Stimulated activated CD8-positive, alpha-beta memory T cell treated with anti-CD3 and anti-CD28 coated beads, Interleukin-12 subunit alpha, Interleukin-12 subunit beta, amount 100 ng/mL, for 1 hour (primary cell): ENCODE results near the gene ARHGEF17.

Source experiments
- DNase-seq: peaks from one replicate; pipeline ENCODE4 v3.0.0-alpha.2; 2020; ENCODE audit warnings: low read depth

ARHGEF17 gene

DNA sequence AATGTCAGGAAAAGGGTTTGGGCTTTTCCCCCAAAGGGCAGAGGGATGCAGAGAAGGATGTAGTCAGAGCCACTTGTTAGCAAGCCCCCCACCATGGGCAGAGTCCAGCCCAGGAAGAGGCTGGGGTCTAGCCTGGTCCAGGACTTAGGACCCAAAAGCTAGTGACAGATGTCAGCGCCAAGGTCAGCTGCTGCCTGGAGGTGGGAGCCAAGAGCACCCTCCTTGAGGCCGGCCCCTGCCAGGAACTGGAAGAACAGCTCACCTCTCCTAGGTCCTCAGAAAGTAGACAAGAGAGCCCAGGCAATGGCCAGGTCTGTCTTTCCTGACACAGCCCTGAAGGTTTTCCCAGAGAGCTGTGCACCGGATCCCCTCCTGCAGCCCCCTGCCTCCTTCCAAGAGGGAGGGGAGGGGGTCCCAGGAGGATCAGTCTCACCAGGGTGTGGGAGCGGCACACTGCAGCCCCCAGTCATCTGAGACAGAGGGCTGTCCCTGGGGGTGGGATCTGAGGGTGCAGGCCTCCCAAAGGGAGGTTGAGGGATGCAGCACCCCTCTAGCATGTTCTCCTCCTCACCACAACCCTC lies 14.6 kb upstream of the ARHGEF17 start:
- no peak for DNase-seq

DNA sequence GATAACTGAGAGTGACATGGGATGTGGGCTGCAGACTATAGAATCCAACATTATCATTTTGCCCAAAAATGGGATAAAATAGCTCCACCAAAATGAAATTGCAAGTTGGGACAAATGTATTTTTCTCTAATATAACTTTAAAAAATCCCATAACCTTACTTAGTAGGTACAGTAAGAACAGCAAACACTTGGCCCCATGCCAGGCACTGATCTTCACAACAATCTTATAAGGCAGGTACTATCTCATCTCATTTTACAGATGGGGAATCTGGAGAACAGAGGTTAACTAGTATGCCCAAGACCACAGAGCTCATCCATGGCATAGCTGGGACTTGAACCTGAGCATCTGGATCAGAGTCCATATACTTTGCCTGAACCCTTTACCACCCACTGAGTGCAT lies 13.5 kb upstream of the ARHGEF17 start:
- no peak for DNase-seq

DNA sequence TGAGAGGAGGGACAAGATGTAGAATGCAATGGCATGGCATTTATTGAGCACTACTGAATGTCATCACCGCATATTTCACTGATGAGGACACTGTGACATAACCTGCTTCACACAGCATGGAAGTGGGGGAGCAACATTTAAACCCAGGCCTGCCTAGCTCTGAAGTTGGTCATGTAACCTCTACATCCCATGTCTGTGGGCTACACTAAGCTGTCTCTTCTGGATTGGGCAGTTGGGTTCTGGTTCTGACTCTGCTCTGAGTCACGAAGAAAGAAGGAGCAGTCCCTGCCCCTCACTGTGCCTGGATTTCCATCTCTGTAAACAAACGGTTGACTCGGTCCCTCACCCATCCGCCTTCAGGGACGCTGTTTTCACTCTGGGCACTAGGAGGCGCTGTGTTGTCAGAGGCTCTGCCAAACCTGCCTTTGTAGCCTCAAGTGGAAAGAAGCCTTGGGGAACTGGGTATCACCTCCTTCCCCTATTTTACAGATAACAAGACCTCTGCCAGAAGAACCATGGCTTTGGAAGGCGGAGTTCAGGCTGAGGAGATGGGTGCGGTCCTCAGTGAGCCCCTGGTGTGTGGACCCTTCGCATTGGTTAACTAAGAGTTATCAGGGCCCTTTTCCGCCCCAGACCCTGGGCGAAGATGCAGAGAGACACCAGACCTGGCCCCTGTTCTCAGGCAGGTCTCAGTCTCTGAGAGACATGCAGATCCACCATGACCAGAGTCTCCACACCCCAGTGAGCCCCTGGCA lies 12.7 kb upstream of the ARHGEF17 start:
- DNase-seq: peak; percentile 56

DNA sequence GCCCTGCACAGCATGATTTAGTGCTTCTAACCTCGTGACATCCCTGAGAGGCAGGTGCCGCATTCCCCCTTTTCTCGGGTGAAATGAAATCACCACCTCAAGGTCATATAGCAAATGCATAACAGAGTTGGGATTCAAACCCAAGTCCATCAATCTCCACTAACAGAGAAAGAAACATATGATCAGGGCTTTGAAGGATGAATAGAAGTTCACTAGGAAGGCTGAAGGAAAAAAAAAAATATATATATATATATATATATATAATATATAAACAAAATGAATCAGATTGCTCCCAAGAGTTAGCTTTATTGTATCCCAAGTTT lies 12.1 kb upstream of the ARHGEF17 start:
- DNase-seq: no peak

DNA sequence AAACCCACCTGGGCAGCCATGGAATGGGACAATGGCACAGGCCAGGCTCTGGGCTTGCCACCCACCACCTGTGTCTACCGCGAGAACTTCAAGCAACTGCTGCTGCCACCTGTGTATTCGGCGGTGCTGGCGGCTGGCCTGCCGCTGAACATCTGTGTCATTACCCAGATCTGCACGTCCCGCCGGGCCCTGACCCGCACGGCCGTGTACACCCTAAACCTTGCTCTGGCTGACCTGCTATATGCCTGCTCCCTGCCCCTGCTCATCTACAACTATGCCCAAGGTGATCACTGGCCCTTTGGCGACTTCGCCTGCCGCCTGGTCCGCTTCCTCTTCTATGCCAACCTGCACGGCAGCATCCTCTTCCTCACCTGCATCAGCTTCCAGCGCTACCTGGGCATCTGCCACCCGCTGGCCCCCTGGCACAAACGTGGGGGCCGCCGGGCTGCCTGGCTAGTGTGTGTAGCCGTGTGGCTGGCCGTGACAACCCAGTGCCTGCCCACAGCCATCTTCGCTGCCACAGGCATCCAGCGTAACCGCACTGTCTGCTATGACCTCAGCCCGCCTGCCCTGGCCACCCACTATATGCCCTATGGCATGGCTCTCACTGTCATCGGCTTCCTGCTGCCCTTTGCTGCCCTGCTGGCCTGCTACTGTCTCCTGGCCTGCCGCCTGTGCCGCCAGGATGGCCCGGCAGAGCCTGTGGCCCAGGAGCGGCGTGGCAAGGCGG lies 11.4 kb upstream of the ARHGEF17 start:
- no peak for DNase-seq

DNA sequence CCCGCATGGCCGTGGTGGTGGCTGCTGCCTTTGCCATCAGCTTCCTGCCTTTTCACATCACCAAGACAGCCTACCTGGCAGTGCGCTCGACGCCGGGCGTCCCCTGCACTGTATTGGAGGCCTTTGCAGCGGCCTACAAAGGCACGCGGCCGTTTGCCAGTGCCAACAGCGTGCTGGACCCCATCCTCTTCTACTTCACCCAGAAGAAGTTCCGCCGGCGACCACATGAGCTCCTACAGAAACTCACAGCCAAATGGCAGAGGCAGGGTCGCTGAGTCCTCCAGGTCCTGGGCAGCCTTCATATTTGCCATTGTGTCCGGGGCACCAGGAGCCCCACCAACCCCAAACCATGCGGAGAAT lies 10.9 kb upstream of the ARHGEF17 start:
- DNase-seq: no peak

DNA sequence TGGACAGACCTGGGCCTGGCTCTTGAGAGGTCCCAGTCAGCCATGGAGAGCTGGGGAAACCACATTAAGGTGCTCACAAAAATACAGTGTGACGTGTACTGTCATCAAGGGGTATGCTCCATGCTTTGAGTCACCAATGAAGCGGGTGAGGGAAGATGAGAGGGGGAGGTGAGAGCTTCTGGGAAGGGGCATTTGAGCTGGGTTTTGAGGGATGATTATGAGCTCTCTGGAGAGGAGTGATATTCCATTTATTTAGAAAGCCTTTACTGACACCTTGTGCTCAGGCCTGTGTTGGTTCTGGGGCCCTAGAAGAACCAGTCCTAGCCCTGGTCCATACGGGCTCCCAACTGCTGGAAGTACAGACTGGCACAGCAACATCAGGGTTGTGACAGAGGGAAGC lies 10.4 kb upstream of the ARHGEF17 start:
- DNase-seq: no peak

DNA sequence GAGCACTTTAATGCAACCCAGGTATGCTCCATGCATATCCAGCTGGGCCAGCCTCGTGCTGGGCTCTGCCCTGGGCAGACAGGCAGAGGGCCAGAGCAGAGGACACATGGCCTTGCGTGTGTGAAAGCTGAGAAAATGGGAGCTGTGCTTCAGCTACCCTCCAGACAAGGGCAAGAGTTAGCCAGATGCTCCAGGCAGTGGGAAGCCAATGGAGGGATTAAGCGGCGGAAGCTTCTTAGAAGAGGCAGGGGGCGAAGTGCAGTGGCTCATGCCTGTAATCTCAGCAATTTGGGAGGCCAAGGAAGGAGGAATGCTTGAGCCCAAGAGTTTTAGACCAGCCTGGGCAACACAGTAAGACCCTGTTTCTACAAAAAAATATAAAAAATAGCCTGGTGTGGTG lies 9.8 kb upstream of the ARHGEF17 start:
- no peak for DNase-seq

DNA sequence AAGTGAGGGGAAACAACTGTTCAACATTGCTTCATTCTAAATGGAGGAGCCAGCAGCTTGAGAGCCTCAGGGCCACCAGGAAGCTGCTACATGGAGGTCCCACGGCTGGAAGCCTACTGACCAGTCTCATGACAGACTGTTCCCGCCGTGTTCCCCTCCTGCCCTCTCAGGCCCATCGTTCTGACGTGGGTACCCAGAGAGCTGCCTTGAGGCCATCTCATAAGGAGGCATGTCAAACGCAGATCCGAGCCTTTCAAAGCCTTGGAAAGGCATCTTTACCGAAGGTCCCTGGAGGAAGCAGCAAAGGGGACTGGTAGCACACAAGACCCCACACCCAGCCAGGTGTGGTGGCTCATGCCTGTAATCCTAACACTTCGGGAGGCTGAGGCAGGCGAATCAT lies 8.3 kb upstream of the ARHGEF17 start:
- no peak for DNase-seq

DNA sequence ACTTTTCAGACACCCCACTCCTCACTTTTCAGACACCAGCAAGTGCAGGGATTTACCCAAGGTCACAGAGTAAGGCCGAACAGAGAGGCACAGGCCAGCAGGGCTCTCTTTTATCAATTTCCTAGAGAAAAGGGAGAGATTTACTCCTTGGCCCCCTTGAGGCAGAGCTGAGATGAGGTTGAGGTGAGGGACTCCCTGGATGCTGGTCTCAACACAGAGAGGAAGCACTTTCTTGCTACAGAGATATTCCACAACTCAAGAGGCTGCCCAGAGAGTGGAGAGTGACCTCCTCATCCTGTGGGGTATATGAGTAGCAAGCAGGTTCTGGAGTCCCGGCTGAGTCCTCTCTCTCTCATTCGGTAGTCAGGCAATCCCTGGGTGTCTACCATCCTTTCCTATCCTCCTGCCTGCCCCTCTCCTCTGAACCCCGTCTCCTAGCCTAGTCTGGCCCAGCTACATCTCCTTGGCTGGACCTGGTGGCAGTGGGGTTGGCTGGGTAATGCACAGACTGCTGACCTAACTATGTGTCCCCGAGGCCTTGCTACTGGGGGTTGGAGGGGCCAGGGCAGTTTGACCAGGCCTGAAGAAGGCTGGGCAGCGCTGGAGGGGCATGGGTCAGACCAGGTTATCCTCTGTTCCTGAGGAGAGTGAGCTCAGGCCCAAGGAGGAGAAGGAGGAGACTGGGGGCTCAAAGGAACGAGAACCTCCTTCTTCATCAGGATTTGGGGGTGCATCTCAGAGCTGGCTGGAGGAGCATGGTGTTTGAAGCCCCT lies 1.8 kb upstream of the ARHGEF17 start:
- DNase-seq: no peak

DNA sequence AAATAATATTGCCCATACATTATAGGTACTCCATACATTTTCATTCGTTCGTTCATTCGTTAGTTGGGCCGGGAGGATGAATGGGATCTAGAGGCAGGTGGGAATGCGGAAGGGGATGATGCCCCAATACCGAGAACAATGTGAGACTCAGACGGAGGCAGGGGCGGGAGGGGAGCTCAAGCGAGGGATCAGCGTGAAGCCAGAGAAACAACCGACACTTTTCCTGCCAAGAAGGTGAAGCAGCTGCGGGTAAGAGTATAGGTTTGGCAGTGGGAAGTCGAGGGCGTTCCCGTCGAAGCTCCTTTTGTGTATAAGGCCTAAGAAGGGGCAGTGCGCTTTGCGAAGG lies 1.1 kb upstream of the ARHGEF17 start:
- no peak for DNase-seq

DNA sequence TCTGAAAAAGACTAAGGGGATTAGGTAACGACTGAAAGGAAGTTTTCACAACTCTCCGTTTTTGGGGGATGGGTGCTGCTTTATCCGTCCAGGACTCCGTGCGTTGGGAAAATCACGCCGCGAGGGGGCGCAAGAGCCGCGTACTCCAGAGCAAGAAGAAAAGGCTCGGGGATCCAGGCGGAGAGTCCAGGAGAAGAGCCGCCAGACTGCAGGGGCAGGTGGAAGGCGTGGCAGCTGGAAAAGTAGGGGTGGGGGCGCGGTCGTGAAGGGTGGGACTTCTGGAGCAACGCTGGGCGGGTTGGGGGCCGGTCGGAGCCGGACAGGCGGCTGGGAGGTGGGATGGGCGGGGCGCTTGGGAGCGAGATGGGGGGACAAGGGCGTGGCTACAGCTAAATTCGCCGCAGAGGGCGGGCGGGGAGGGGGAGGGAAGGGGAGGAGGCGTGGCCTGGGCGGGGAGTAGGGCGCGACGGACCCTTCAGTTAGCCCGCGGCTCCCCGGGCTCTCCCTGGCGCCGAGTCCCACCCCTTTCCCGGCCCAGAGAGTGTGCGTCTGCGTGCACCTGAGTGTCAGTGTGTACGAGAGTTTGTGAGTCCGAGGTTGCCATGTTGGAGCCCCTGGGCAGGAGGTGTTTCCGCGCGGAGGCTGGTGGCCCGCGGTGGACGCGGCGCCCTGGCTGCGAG lies 613 bp upstream of the ARHGEF17 start:
- DNase-seq: peak; percentile 83

DNA sequence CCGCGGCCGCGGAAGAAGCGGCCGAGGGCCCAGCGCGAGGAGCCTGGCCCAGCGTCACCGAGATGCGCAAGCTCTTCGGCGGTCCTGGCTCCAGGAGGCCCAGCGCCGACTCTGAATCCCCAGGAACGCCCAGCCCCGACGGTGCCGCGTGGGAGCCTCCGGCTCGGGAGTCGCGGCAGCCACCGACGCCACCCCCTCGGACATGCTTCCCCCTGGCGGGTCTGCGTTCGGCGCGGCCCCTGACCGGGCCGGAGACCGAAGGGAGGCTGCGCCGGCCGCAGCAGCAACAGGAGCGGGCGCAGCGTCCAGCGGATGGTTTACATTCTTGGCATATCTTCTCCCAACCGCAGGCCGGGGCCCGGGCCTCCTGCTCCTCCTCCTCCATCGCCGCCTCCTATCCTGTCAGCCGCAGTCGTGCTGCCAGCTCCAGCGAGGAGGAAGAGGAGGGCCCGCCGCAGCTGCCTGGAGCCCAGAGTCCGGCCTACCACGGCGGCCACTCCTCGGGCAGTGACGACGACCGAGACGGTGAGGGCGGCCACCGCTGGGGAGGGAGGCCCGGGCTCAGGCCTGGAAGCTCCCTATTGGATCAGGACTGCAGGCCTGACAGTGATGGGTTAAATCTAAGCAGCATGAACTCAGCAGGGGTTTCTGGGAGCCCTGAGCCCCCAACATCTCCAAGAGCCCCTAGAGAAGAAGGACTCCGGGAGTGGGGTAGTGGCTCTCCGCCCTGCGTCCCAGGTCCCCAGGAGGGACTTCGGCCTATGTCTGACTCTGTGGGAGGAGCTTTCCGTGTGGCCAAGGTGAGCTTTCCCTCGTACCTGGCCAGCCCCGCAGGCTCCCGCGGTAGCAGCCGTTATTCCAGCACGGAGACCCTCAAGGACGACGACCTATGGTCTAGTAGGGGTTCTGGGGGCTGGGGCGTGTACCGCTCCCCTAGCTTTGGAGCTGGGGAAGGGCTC lies 1.2 kb downstream of the ARHGEF17 start:
- DNase-seq: no peak

DNA sequence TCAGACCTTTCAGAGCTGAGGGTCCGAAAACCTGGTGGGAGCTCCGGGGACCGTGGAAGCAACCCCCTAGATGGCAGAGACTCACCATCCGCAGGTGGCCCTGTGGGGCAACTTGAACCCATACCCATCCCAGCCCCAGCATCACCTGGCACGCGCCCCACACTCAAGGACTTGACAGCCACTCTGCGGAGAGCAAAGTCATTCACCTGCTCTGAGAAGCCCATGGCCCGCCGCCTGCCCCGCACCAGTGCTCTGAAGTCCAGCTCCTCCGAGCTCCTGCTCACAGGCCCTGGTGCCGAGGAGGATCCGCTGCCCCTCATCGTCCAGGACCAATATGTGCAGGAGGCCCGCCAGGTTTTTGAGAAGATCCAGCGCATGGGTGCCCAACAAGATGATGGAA lies 2.0 kb downstream of the ARHGEF17 start:
- DNase-seq: no peak

DNA sequence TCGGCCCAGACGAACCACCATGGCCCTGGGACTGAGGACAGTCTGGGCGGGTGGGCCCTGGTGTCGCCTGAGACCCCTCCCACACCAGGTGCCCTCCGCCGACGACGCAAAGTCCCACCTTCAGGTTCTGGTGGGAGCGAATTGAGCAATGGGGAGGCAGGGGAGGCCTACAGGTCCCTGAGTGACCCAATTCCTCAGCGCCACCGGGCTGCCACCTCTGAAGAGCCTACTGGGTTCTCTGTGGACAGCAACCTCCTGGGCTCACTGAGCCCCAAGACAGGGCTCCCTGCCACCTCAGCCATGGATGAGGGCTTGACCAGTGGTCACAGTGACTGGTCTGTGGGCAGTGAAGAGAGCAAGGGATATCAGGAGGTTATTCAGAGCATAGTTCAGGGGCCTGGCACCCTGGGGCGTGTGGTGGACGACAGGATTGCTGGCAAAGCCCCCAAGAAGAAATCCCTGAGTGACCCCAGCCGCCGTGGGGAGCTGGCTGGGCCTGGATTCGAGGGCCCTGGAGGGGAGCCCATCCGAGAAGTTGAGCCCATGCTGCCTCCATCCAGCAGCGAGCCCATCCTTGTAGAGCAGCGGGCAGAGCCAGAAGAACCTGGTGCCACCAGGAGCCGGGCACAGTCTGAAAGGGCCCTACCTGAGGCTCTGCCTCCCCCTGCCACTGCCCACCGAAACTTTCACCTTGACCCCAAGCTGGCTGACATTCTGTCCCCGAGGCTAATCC lies 2.8 kb downstream of the ARHGEF17 start:
- DNase-seq: no peak

DNA sequence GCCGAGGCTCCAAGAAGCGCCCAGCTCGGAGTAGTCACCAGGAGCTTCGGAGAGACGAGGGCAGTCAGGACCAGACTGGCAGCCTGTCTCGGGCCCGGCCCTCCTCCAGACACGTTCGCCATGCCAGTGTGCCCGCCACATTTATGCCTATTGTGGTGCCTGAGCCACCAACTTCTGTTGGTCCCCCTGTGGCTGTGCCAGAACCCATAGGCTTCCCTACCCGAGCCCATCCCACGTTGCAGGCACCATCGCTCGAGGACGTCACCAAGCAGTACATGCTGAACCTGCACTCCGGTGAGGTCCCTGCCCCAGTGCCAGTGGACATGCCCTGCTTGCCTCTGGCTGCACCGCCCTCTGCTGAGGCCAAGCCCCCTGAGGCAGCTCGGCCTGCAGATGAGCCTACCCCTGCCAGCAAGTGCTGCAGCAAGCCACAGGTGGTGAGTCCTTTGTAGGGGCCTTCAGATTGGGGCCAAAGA lies 3.4 kb downstream of the ARHGEF17 start:
- no peak for DNase-seq

DNA sequence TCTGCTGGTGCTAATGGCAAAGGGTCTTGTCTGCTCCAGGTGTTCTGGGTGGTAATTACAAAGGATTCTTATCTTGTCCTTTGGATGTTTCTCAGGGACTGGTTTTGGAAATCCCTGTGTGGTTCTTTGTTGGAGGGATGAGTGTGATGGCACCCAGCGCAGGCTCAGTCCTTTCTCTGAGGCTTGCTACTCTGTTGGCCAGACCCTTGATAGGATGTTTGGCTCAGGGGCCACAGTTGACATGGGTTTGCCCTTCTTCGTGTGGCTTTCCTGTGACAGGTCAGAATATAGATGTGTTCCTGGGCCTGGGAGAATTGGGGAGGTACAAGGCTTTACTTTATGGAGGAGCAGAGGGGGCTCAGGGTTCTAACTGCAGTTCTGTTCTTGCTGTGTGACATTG lies 4.0 kb downstream of the ARHGEF17 start:
- no peak for DNase-seq

DNA sequence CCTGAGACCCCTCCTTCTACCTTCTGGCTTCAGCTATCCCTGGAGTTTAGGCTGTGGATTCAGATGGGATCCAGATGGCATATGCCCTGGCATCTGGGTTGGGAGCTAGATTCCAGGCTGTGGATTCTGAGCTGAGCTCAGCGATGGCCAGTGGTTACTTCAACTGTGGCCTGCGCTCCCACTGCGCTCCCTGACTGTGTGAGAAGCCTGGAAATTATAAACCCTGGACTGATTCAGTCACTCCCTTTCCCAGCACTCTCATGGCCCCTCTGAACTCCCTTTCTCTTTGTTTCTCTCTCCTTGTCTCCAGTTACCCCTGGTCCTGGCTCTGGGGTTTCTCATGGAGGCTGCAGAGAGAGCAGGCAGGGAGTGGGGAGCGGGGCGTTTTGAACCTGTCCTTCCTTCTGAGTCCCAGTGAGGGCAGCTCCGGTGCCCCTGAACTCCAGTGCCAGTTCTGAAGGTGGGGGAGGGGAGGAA lies 4.8 kb downstream of the ARHGEF17 start:
- no peak for DNase-seq

DNA sequence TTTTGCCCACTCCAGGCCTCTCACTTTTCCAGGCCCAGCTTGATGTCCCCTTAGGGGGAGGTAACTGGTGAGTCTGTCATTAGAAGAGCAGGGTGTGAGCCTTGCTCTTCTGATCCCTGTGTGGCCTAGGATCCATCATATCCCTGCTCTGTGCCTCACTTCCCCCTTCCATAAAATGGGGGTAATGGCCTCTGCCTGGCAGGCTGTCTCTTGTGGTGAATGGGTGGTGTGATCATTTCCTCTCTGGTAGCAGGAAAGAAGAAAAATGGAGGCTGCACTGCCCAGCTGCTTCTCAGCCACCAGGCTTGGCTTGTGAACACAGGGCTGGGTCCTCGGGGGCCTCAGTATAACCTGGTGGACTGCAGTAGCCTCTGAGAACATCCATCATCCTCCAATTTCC lies 5.6 kb downstream of the ARHGEF17 start:
- no peak for DNase-seq
